Glutamatergic neuron (in vitro differentiated cells): ENCODE measurements around the gene ROR1. TPM values are rescaled to one million over a fixed set of nuclear protein-coding genes. Genes with fewer than 3 reads are reported as not detected.

Experiments used
- DNase-seq: peaks from one replicate; pipeline ENCODE4 v3.0.0; 2022
- H3K27ac Mint-ChIP-seq: one replicate; pipeline ENCODE4 v1.8.0; 2020; ENCODE audit warnings: mild to moderate bottlenecking, mixed read lengths, inconsistent platforms; ENCODE audit not compliant: unreplicated experiment
- H3K27me3 Mint-ChIP-seq: one replicate; pipeline ENCODE4 v1.8.0; 2020; ENCODE audit warnings: mild to moderate bottlenecking, moderate library complexity, mixed read lengths, inconsistent platforms; ENCODE audit not compliant: unreplicated experiment
- H3K36me3 Mint-ChIP-seq: one replicate; pipeline ENCODE4 v1.8.0; 2020; ENCODE audit warnings: mild to moderate bottlenecking, mixed read lengths, inconsistent platforms; ENCODE audit not compliant: unreplicated experiment
- H3K4me1 Mint-ChIP-seq: one replicate; pipeline ENCODE4 v1.8.0; 2020; ENCODE audit warnings: mild to moderate bottlenecking, low read depth, mixed read lengths, inconsistent platforms; ENCODE audit not compliant: unreplicated experiment
- H3K4me3 Mint-ChIP-seq: one replicate; pipeline ENCODE4 v1.8.0; 2020; ENCODE audit warnings: mild to moderate bottlenecking, mixed read lengths, inconsistent platforms; ENCODE audit not compliant: unreplicated experiment
- H3K9me3 Mint-ChIP-seq: one replicate; pipeline ENCODE4 v1.8.0; 2020; ENCODE audit warnings: mild to moderate bottlenecking, moderate library complexity, mixed read lengths, inconsistent platforms; ENCODE audit not compliant: unreplicated experiment
- CTCF ChIP-seq: fragments of 200-600 bp; sonication (generic); IDR thresholded peaks from one replicate; pipeline ENCODE4 v1.5.0; 2021; ENCODE audit not compliant: partially characterized antibody, unreplicated experiment
- total RNA-seq: library from RNA; stranded (reverse); fragmentation: NEBNext Ultra II Directional; extraction: Animal tissue kit (Norgen Biotek cat#: 25700); gene quantifications from one replicate; pipeline ENCODE4 v1.2.1, GENCODE V29; 2021; ENCODE audit not compliant: unreplicated experiment

The ROR1 gene
- total RNA-seq, 1 donor from 2014 or later = 11.3 TPM

- no peak for DNase-seq
- Mint-ChIP-seq H3K27me3 (no peaks in the 10 kb centered on the region), H3K4me1 (peaks cover 7% of the 10 kb centered on the region), H3K36me3 (no peaks in the 10 kb centered on the region), H3K27ac (no peak overlapping the region), H3K4me3 (no peak overlapping the region), H3K9me3 (no peaks in the 10 kb centered on the region)
- no peak for TF ChIP-seq CTCF
Measured at GRCh38 chr1:64092851-64093371, 319.1 kb downstream of the ROR1 start.

- H3K9me3 Mint-ChIP-seq = no peaks in the 10 kb centered on the region
- no peak for DNase-seq
- H3K4me3 Mint-ChIP-seq = no peak overlapping the region
- H3K36me3 Mint-ChIP-seq = no peaks in the 10 kb centered on the region
- TF ChIP-seq CTCF = no peak
- no peak overlapping the region for H3K27ac Mint-ChIP-seq
- peaks cover 14% of the 10 kb centered on the region for H3K4me1 Mint-ChIP-seq
- no peaks in the 10 kb centered on the region for H3K27me3 Mint-ChIP-seq
Measured at GRCh38 chr1:64093941-64094340, 320.1 kb downstream of the ROR1 start.

GRCh38 chr1:64095832-64096231 lies 322.0 kb downstream of the ROR1 start:
- no peak for DNase-seq
- no peaks in the 10 kb centered on the region for H3K9me3 Mint-ChIP-seq
- no peak overlapping the region for H3K4me3 Mint-ChIP-seq
- no peaks in the 10 kb centered on the region for H3K36me3 Mint-ChIP-seq
- H3K4me1 Mint-ChIP-seq = peaks cover 14% of the 10 kb centered on the region
- no peak overlapping the region for H3K27ac Mint-ChIP-seq
- H3K27me3 Mint-ChIP-seq = no peaks in the 10 kb centered on the region
- TF ChIP-seq CTCF = no peak

GRCh38 chr1:64097859-64098258 lies 324.0 kb downstream of the ROR1 start:
- no peak for TF ChIP-seq CTCF
- H3K9me3 Mint-ChIP-seq = no peaks in the 10 kb centered on the region
- H3K36me3 Mint-ChIP-seq = no peaks in the 10 kb centered on the region
- H3K27me3 Mint-ChIP-seq = no peaks in the 10 kb centered on the region
- no peak for DNase-seq
- H3K27ac Mint-ChIP-seq = peak overlapping the region; percentile 38
- H3K4me1 Mint-ChIP-seq = peaks cover 14% of the 10 kb centered on the region
- H3K4me3 Mint-ChIP-seq = peak overlapping the region; percentile 20

- TF ChIP-seq CTCF = no peak
- Mint-ChIP-seq H3K36me3 (no peaks in the 10 kb centered on the region), H3K9me3 (no peaks in the 10 kb centered on the region), H3K27me3 (no peaks in the 10 kb centered on the region), H3K4me1 (peaks cover 13% of the 10 kb centered on the region), H3K4me3 (no peak overlapping the region), H3K27ac (peak overlapping the region; percentile 20)
- DNase-seq = no peak
Measured at GRCh38 chr1:64098436-64098835, 324.6 kb downstream of the ROR1 start.
